ENCODE measurements around the gene WAC. TPM values are rescaled to one million over a fixed set of nuclear protein-coding genes. Genes with fewer than 3 reads are reported as not detected.

The WAC gene
- total and polyA plus RNA-seq, 4 donors = 27.0 to 227 (median 60.2) TPM

GRCh38 chr10:28595613-28596012 is 62.7 kb downstream of the WAC start:
- Histone ChIP-seq H3K9me3 (ENCODE audit: control insufficient read depth in 4 of 4, insufficient read depth in 3 of 4, low read length in 3 of 4) (no peaks in the 10 kb centered on the region), H3K36me3 (ENCODE audit: control insufficient read depth in 4 of 4, insufficient read depth in 4 of 4, low read length in 4 of 4) (peaks cover 7 to 37% (median 16%) of the 10 kb centered on the region in 4 donors), H3K4me3 (no peak overlapping the region), H3K9ac (ENCODE audit: insufficient read depth in 1 of 2, low read length in 2 of 2) (no peak overlapping the region), H3K27ac (ENCODE audit: low read depth in 1 of 2, low read length in 1 of 2) (no peak overlapping the region), H3K27me3 (ENCODE audit: control insufficient read depth in 3 of 3, insufficient read depth in 3 of 3, low read length in 2 of 3) (no peaks in the 10 kb centered on the region), H3K4me1 (ENCODE audit: control insufficient read depth in 5 of 5, insufficient read depth in 5 of 5, low read length in 5 of 5) (peaks cover 0 to 19% (median 1%) of the 10 kb centered on the region in 5 donors)
- TF ChIP-seq, protein P1, sequence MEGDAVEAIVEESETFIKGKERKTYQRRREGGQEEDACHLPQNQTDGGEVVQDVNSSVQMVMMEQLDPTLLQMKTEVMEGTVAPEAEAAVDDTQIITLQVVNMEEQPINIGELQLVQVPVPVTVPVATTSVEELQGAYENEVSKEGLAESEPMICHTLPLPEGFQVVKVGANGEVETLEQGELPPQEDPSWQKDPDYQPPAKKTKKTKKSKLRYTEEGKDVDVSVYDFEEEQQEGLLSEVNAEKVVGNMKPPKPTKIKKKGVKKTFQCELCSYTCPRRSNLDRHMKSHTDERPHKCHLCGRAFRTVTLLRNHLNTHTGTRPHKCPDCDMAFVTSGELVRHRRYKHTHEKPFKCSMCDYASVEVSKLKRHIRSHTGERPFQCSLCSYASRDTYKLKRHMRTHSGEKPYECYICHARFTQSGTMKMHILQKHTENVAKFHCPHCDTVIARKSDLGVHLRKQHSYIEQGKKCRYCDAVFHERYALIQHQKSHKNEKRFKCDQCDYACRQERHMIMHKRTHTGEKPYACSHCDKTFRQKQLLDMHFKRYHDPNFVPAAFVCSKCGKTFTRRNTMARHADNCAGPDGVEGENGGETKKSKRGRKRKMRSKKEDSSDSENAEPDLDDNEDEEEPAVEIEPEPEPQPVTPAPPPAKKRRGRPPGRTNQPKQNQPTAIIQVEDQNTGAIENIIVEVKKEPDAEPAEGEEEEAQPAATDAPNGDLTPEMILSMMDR (IDR thresholded peaks at IDR 0.05; ENCODE audit: control extremely low read depth, extremely low read depth) = no peak
- 75 to 84% methylated on average over 3 of the region's 3 CpGs for WGBS, 2 donors
- ATAC-seq (ENCODE audit: insufficient read depth, low FRiP score) (no peak), DNase-seq (no peak)

DNA sequence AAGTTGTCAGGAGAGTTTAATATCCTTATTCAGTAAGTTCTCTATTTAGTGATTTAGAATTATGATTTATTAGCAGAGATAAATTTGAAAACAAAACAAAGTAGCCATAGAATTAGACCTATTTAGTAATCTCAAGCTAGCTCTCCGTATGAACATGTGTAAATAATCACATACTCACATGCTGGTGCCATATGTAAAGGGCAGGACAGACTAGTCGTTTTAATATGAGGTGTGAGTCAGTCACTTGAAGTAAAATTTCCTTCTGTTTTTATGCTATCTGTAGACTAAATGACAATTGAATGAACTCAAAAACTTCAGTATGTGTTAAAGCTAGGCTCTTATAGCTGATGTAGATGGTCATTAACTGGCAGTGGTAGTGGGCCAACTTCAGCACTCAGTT is 67.1 kb downstream of the WAC start:
- WGBS, 2 donors = 69 to 81% methylated on average over 2 of the region's 2 CpGs
- TF ChIP-seq, protein P1 (IDR thresholded peaks at IDR 0.05; ENCODE audit: control extremely low read depth, extremely low read depth) = no peak
- H3K9me3 ChIP-seq (ENCODE audit: control insufficient read depth in 4 of 4, insufficient read depth in 3 of 4, low read length in 3 of 4) = no peaks in the 10 kb centered on the region
- H3K9ac ChIP-seq (ENCODE audit: insufficient read depth in 1 of 2, low read length in 2 of 2) = no peak overlapping the region
- no peak overlapping the region for H3K27ac ChIP-seq (ENCODE audit: low read depth in 1 of 2, low read length in 1 of 2)
- peaks cover 0 to 28% (median 1%) of the 10 kb centered on the region in 5 donors for H3K4me1 ChIP-seq (ENCODE audit: control insufficient read depth in 5 of 5, insufficient read depth in 5 of 5, low read length in 5 of 5)
- ATAC-seq (ENCODE audit: insufficient read depth, low FRiP score) = no peak
- peaks cover 0 to 20% (median 5%) of the 10 kb centered on the region in 4 donors for H3K36me3 ChIP-seq (ENCODE audit: control insufficient read depth in 4 of 4, insufficient read depth in 4 of 4, low read length in 4 of 4)
- H3K4me3 ChIP-seq = no peak overlapping the region
- no peak for DNase-seq
- H3K27me3 ChIP-seq (ENCODE audit: control insufficient read depth in 3 of 3, insufficient read depth in 3 of 3, low read length in 2 of 3) = no peaks in the 10 kb centered on the region

GRCh38 chr10:28601012-28601411 is 68.1 kb downstream of the WAC start:
- TF ChIP-seq, protein P1 (IDR thresholded peaks at IDR 0.05; ENCODE audit: control extremely low read depth, extremely low read depth) = no peak
- peaks cover 0 to 33% (median 0%) of the 10 kb centered on the region in 5 donors for H3K4me1 ChIP-seq (ENCODE audit: control insufficient read depth in 5 of 5, insufficient read depth in 5 of 5, low read length in 5 of 5)
- DNase-seq (no peak), ATAC-seq (ENCODE audit: insufficient read depth, low FRiP score) (no peak)
- no peaks in the 10 kb centered on the region for H3K27me3 ChIP-seq (ENCODE audit: control insufficient read depth in 3 of 3, insufficient read depth in 3 of 3, low read length in 2 of 3)
- H3K9ac ChIP-seq (ENCODE audit: insufficient read depth in 1 of 2, low read length in 2 of 2) = no peak overlapping the region
- H3K36me3 ChIP-seq (ENCODE audit: control insufficient read depth in 4 of 4, insufficient read depth in 4 of 4, low read length in 4 of 4) = peaks cover 0 to 16% (median 4%) of the 10 kb centered on the region in 4 donors
- H3K4me3 ChIP-seq = no peak overlapping the region
- WGBS, 2 donors = 96% methylated on average over 4 of the region's 4 CpGs
- H3K9me3 ChIP-seq (ENCODE audit: control insufficient read depth in 4 of 4, insufficient read depth in 3 of 4, low read length in 3 of 4) = no peaks in the 10 kb centered on the region
- no peak overlapping the region for H3K27ac ChIP-seq (ENCODE audit: low read depth in 1 of 2, low read length in 1 of 2)
